ENCODE data around the gene HIVEP3. TPM values are rescaled to one million over a fixed set of nuclear protein-coding genes. Genes with fewer than 3 reads are reported as not detected.

HIVEP3 gene
- total and polyA plus RNA-seq, 5 experiments from 2014 or later, result 5.5 to 9.8 (median 6.3) TPM

DNA sequence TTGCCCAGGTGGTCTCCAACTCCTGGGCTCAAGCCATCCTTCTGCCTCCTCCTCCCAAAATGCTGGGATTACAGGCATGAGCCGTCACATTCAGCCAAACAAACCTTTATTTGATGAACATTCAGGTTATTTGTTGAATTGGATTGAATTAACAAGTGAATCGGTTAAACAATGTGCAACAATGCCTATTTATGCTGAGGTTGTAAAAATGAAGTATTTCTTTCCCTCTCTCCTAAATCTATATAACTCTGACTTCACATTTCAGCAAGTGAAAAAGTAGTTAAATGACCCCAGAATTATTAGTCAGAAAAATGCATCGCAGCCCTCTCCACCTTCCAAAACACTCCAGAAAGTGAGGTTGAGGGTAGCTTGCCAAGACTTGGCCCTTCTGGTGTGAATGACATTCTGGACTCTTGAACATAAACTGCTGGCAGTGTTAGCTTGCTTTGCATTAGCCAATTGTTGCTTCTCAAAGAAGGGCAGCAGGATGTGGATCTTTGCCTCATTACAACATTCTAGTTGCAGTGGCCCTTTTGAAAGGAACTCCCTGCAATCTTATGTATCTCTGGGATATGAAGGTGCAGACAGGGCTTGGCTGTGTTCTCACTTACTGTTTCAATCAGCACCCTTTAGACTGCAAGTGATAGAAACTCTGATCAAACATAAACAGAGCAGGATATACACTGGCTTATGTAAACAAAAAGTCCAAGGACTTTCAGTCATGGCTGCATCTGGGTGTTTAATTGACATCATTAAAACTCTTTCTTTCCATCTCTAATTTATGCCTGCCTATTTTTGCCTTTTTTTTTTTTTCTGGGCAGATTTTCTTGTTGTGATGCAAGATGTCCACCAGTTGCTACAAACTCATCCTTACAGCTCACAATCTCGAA lies 456.7 kb downstream of the HIVEP3 start:
- peaks cover 0 to 2% (median 0%) of the 10 kb centered on the region in 5 donors for H3K27me3 Mint-ChIP-seq
- no peak overlapping the region for H3K27ac Mint-ChIP-seq
- no peak overlapping the region for H3K4me3 Mint-ChIP-seq

DNA sequence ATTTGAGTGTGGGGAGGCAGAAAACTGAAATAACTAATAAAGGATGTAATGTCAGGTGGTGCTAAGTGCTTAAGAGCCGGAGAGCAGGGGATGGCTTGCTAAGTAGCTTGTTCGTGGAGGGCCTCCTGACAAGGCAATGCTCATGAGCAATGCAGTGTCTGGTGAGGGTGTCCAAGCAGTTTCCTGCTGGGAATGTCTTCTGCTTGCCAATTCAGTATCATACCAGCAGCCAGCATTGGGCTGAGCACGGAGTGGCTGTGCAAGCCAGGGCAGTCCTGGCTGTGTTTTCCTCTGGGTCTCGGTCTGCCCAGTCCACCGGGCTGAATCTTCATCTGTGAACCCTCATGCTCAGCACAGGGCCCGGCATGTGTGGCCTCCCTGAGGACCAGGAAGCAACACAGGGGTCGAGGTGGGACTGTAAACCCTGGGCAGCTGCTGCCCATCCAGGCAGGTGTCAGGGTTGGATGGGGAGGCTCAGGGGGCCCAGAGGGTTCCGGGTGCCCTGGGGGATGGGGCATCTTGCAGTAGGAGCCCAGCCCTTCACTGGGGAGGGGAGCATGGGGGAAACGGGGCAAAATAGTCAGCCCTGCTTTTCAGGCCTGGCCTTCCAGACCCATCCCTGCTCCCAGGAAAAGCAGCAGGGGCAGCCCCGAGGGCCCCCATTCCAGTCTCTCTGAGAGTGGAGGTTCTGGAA lies 461.7 kb downstream of the HIVEP3 start:
- no peaks in the 10 kb centered on the region for H3K27me3 Mint-ChIP-seq
- POLR2A ChIA-PET, result no interaction called here
- H3K36me3 Mint-ChIP-seq, result no peaks in the 10 kb centered on the region
- DNase-seq, result no peak
- no peak for ATAC-seq
- H3K4me1 Mint-ChIP-seq, result no peaks in the 10 kb centered on the region
- no peaks in the 10 kb centered on the region for H3K9me3 Mint-ChIP-seq
- no peak overlapping the region for H3K4me3 Mint-ChIP-seq
- no peak overlapping the region for H3K27ac Mint-ChIP-seq

More for the DNA sequence above, 456.7 kb downstream of the HIVEP3 start:
- no peaks in the 10 kb centered on the region for H3K9me3 Mint-ChIP-seq
- no peak for ATAC-seq
- no peak for DNase-seq
- POLR2A ChIA-PET, result no interaction called here
- no peaks in the 10 kb centered on the region for H3K36me3 Mint-ChIP-seq
- H3K4me1 Mint-ChIP-seq, result no peaks in the 10 kb centered on the region

Other genes starting within 250 kb of the HIVEP3 start
- gene GUCA2B, start 234.5 kb upstream of the HIVEP3 start, total RNA-seq, result not detected
- not detected for gene GUCA2B, start 234.5 kb upstream of the HIVEP3 start, polyA plus RNA-seq
- not detected for gene GUCA2A, start 245.8 kb upstream of the HIVEP3 start, total RNA-seq
- gene GUCA2A, start 245.8 kb upstream of the HIVEP3 start, polyA plus RNA-seq, result not detected

All from naive thymus-derived CD8-positive, alpha-beta T cell (primary cell).